Muscle layer of colon (tissue), 2 donors: ENCODE measurements around the gene ATXN2L.
A peak's percentile ranks its signal among the peaks of the same experiment; 100 is the strongest.

ENCODE experiments used
- H3K27ac ChIP-seq: one replicate; pipeline ENCODE4 v1.7.0; 2013; ENCODE audit warnings: low read depth, mild to moderate bottlenecking, low read length, moderate library complexity
- H3K27me3 ChIP-seq, 2 donors: one replicate each; pipeline ENCODE4 v1.7.0; 2013; ENCODE audit warnings: low read length in 2 of 2, mild to moderate bottlenecking in 2 of 2; ENCODE audit not compliant: insufficient read depth in 2 of 2, control insufficient read depth in 1 of 2
- H3K36me3 ChIP-seq: one replicate; pipeline ENCODE4 v1.7.0; 2013; ENCODE audit warnings: mild to moderate bottlenecking, low read length; ENCODE audit not compliant: insufficient read depth
- H3K4me1 ChIP-seq: one replicate; pipeline ENCODE4 v1.7.0; 2013; ENCODE audit warnings: mild to moderate bottlenecking, low read length; ENCODE audit not compliant: insufficient read depth
- H3K4me3 ChIP-seq, 2 donors: one replicate each; pipeline ENCODE4 v1.7.0; 2013; ENCODE audit warnings: low read length in 2 of 2, low read depth in 1 of 2, mild to moderate bottlenecking in 1 of 2, moderate library complexity in 1 of 2
- H3K9ac ChIP-seq: one replicate; pipeline ENCODE4 v1.7.0; 2013; ENCODE audit warnings: low read length
- H3K9me3 ChIP-seq: one replicate; pipeline ENCODE4 v1.7.0; 2013; ENCODE audit warnings: mild to moderate bottlenecking, low read length
- donor health status: abdominal sarcoma.
- donor health status: Adenocarcinoma of cecum.

The ATXN2L gene

DNA sequence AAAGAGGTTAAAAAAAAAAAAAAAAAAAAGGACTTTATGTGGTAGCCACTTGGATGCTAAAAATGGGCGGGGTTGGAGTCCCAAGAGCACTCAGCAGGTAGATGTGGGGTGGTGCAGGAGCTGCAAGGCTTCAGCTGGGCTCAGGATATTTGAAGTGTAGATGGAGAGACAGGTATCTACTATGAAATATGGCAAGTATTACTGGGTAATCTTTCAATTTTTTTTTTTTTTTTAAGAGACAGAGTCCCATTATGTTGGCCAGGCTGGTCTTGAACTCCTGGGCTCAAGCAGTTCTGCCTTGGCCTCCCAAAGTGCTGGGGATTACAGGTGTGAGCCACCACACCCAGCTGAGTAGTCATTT is 15.7 kb downstream of the ATXN2L start:
- peaks cover 60% of the 10 kb centered on the region for H3K36me3 ChIP-seq
- no peaks in the 10 kb centered on the region for H3K27me3 ChIP-seq
- H3K4me1 ChIP-seq = no peaks in the 10 kb centered on the region
- H3K9ac ChIP-seq = no peak overlapping the region
- no peak overlapping the region for H3K27ac ChIP-seq
- no peaks in the 10 kb centered on the region for H3K9me3 ChIP-seq
- no peak overlapping the region for H3K4me3 ChIP-seq

DNA sequence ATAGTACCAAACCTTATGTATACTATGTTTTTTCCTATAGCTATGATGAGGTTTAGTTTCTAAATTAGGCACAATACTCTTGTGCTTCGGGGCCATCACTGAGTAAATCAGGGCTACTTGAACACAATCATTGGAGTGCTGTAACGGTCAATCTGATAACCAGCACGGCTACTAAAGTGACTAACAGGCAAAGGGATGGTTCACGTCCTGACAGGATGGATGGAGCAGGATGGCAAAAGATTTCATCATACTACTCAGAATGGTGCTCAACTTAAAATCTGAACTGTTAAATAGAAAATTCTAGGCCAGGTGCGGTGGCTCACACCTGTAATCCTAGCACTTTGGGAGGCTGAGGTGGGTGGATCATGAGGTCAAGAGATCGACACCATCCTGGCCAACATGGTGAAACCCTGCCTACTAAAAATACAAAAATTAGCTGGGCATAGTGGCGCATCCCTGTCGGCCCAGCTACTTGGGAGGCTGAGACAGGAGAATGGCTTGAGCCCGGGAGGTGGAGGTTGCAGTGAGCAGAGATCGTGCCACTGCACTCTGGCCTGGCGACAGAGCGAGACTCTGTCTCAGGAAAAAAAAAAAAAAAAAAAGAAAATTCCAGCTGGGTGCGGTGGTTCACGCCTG is 16.3 kb downstream of the ATXN2L start:
- Histone ChIP-seq H3K9ac (no peak overlapping the region), H3K9me3 (no peaks in the 10 kb centered on the region), H3K36me3 (peaks cover 60% of the 10 kb centered on the region), H3K27ac (no peak overlapping the region), H3K4me3 (no peak overlapping the region), H3K4me1 (no peaks in the 10 kb centered on the region), H3K27me3 (no peaks in the 10 kb centered on the region)

DNA sequence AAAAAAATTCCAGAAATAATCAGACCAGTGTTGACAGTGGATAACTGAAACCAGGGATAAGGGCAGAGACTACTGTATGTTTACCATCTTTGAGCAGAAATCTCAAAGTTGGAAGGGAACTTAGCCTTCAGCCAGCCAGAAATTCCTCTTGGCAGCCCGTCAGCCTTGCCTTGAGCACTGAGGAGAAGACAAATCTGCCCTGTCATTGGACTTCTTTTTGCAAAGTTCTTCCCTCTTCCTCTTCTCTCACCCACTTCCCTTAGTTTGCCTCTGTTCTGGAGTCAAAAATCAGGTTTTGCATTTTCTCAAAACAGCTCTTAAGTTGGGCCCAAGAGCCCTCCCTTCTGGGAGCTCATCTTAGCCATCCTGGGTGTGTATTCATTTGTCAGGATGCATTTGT is 17.1 kb downstream of the ATXN2L start:
- Histone ChIP-seq H3K27ac (no peak overlapping the region), H3K4me1 (peaks cover 3% of the 10 kb centered on the region), H3K4me3 (no peak overlapping the region), H3K9ac (no peak overlapping the region), H3K36me3 (peaks cover 58% of the 10 kb centered on the region), H3K27me3 (no peaks in the 10 kb centered on the region), H3K9me3 (no peaks in the 10 kb centered on the region)

DNA sequence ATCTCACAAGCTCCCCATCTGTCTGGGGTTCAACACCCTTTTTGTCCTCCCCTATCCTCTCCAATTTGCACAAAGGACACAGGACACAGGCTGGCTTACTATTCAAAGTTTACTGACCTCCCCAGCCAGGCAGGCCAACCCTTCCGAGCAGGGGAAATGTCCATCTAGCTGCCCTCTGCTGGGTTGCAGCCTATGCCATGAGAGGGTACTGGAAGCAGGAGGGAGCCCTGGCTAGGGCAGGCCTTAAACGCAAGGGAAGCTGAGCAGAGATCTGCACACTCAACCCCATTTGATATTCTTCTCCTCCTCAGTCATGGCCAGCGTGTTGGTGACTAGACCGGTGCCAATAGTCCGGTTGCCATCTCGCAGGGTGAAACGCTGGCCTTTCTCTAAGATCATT is 19.9 kb downstream of the ATXN2L start:
- Histone ChIP-seq H3K27me3 (no peaks in the 10 kb centered on the region), H3K4me3 (no peak overlapping the region), H3K9me3 (no peaks in the 10 kb centered on the region), H3K36me3 (peaks cover 33% of the 10 kb centered on the region), H3K4me1 (peaks cover 19% of the 10 kb centered on the region), H3K27ac (no peak overlapping the region), H3K9ac (no peak overlapping the region)

DNA sequence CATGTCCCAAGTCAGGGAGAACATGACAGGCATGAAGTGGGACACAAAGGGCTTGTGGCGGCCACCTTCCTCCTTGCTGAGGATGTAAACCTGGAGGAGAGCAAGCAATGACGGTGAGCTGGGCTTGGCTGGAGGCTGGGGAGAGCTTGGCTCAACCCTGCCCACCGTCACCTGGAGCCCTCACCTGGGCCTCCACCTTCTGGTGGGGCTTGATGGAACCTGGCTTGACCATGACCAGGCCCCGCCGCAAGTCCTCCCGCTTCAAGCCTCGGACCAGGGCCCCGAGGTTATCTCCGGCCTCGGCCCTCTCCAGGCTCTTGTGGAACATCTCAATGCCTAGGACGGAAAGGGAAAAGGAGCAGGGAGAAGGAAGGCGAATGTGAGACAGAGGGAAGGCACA is 21.0 kb downstream of the ATXN2L start:
- H3K9me3 ChIP-seq = no peaks in the 10 kb centered on the region
- H3K27me3 ChIP-seq = no peaks in the 10 kb centered on the region
- peaks cover 29% of the 10 kb centered on the region for H3K36me3 ChIP-seq
- no peak overlapping the region for H3K27ac ChIP-seq
- H3K4me1 ChIP-seq = peaks cover 19% of the 10 kb centered on the region
- no peak overlapping the region for H3K9ac ChIP-seq
- H3K4me3 ChIP-seq = no peak overlapping the region

DNA sequence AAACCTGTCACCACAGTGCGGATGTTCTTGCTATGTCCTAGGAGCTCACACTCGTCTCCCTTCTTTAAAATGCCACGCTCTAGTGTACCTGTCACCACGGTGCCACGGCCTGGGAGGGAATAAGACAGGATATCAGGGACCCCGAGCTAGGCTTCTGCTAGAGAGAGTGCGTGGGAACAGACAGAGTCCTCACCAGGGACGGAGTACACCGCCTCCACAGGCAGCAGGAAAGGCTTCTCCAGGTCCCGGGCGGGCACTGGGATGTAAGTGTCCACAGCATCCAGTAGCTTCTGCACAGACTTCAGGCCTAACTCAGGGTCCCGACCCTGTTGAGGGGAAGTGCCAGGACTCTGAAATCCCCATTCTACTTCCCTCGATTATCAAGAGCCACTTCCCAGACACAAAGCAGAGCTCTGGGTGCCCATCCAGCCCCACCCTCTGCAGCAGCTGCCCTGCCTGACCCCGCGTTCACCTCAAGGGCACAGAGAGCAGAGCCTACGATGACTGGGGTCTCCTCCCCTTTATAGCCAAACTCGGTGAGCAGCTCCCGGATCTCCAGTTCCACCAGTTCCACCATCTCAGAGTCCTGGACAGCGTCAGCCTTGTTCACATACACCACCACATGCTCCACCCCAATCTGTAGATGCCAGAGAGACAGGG is 21.6 kb downstream of the ATXN2L start:
- no peaks in the 10 kb centered on the region for H3K9me3 ChIP-seq
- H3K4me3 ChIP-seq = no peak overlapping the region
- H3K27me3 ChIP-seq = no peaks in the 10 kb centered on the region
- H3K9ac ChIP-seq = no peak overlapping the region
- H3K36me3 ChIP-seq = peaks cover 29% of the 10 kb centered on the region
- H3K27ac ChIP-seq = no peak overlapping the region
- peaks cover 19% of the 10 kb centered on the region for H3K4me1 ChIP-seq

DNA sequence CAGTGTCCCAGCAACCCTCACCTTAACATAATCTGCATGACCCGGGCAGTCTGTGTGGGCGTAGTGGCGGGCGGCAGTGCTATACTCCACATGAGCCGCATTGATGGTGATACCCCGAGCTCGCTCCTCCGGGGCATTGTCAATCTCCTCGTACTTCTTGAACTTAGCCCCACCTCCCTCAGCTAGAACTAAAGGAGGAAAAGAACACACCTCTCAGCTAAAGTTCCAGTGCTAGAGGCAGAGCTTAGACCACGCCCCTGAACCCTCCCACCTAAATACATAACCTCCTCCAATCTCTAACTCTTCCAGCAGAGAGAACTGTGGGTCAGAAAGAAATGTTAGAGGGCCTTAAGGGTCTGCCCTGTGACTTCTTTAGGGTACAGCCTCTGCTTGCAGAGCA is 22.5 kb downstream of the ATXN2L start:
- H3K36me3 ChIP-seq = peaks cover 29% of the 10 kb centered on the region
- H3K4me3 ChIP-seq = peak overlapping the region; percentile 75 to 89
- H3K4me1 ChIP-seq = peaks cover 19% of the 10 kb centered on the region
- H3K27ac ChIP-seq = peak overlapping the region; percentile 77
- H3K9me3 ChIP-seq = no peaks in the 10 kb centered on the region
- no peaks in the 10 kb centered on the region for H3K27me3 ChIP-seq
- peak overlapping the region; percentile 82 for H3K9ac ChIP-seq

DNA sequence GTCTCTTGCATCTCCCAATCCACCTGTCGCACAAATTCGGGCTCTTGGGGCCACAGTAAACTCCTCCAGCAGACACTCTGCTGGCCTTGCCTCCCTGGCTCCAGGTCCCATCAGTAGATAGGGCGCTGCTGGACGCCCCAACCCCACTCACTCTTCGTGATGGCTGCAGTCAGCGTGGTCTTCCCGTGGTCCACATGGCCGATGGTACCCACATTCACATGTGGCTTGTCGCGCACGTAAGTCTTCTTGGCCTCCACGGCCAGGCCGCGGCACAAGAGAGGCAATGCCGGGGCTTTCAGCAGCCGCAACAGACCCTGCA is 22.9 kb downstream of the ATXN2L start:
- H3K9ac ChIP-seq = peak overlapping the region; percentile 82
- peak overlapping the region; percentile 75 to 89 for H3K4me3 ChIP-seq
- no peaks in the 10 kb centered on the region for H3K27me3 ChIP-seq

DNA sequence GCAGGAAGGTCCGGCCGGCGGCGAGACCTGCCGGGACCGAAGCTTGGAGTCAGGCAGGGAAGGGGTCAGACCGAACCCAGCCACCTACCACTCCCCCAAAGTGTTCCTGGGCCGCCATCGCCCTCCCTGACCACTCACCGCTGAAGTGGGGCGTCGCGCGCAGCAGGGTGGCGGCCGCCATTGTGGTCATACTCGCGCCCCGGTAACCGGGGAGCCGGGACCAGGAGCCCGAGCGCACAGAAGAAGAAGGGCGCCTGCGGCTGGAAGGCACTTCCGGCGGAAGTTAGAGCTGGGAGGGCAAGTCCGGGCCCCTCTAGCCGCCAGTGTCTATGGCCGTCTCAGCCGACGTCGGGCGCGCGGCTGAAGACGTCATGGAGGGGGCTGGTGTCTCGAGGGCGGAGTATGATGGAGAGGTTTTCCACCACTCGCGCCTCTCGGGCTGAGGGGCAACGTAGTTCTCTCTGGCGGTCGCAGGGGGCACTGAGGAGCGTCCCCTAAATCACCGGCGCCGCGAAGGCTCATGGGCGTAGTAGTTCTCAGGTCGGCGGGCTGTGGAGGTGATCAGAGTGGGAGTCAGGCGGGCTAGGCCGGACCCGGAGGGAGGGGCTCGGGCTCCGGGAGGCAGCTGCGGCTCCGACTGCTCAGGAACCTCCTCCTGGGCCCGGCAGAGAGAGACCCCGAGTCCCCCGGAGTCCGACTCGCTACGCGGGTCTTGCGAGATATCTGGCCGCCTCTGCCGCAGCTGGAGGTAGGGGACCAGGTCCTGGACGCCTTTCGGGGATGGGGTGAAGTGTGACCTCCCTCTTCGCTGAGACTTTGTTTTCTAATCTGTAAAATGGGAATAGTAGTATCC is 23.5 kb downstream of the ATXN2L start, which contains the start of gene TUFM:
Gene TUFM (minus strand): TSS at position 269 of the 853 bp plus-strand sequence. CDS start 79 bp downstream, at position 190.
- H3K9ac ChIP-seq = peak within 1 kb of the TSS; percentile 93
- peak within 1 kb of the TSS; percentile 75 to 89 for H3K4me3 ChIP-seq
- peak within 1 kb of the TSS; percentile 94 for H3K27ac ChIP-seq
- no peaks in the 10 kb centered on the region for H3K27me3 ChIP-seq
- H3K4me1 ChIP-seq = peaks cover 19% of the 10 kb centered on the region
- no peaks in the 10 kb centered on the region for H3K9me3 ChIP-seq
- H3K36me3 ChIP-seq = peaks cover 29% of the 10 kb centered on the region

More for the DNA sequence above, 22.9 kb downstream of the ATXN2L start:
- H3K27ac ChIP-seq = peak overlapping the region; percentile 77
- peaks cover 29% of the 10 kb centered on the region for H3K36me3 ChIP-seq
- H3K9me3 ChIP-seq = no peaks in the 10 kb centered on the region
- H3K4me1 ChIP-seq = peaks cover 19% of the 10 kb centered on the region

DNA sequence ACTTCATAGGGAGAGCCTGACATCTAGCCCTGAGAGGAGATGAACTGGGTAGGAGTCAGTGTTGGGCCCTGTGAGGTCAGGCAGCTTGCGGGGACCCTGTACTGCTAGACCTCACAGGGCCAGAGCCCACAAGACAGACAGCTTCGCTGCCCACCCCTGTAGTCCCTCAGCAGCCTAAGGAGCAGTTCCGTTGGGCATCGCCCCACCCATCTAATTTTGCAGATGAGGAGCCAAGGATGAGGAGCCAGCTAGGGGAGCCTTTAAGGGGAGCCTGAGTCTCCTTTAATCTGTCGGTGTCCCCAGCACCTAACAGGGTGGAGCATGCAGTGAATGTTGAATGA is 24.1 kb downstream of the ATXN2L start:
- Histone ChIP-seq H3K36me3 (peaks cover 28% of the 10 kb centered on the region), H3K27ac (peak overlapping the region; percentile 94), H3K4me3 (peak overlapping the region; percentile 75 to 89), H3K4me1 (peaks cover 19% of the 10 kb centered on the region), H3K9me3 (no peaks in the 10 kb centered on the region), H3K27me3 (no peaks in the 10 kb centered on the region), H3K9ac (peak overlapping the region; percentile 93)

DNA sequence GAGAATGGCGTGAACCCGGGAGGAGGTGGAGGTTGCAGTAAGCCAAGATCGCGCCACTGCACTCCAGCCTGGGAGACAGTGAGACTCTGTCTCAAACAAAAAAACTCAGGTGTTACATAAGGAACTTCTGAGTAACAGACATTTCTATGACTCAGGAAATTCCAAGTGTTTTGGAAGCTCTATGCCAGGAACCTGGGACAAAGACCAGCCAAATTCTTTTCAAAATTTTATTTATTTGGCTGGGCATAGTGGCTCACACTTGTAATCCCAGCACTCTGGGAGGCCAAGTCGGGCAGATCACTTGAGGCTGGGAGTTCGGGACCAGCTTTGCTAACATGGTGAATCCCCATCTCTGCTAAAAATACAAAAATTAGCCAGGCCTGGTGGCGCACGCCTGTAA is 35.6 kb downstream of the ATXN2L start:
- Histone ChIP-seq H3K27me3 (no peaks in the 10 kb centered on the region), H3K9me3 (no peaks in the 10 kb centered on the region), H3K9ac (no peak overlapping the region), H3K27ac (no peak overlapping the region), H3K4me3 (no peak overlapping the region), H3K4me1 (no peaks in the 10 kb centered on the region), H3K36me3 (no peaks in the 10 kb centered on the region)
